HG03575 (cell line): ENCODE measurements around the gene WRAP73.
"Not testable (repeated sequence)": the region's sequence is repeated elsewhere in the genome, so short reads cannot be mapped to it uniquely, and the experiment has no call there.

Source experiments
- ATAC-seq: cut with Tn5 transposase; IDR thresholded peaks from one replicate; pipeline ENCODE4 v1.9.1; 2021; ENCODE audit not compliant: unreplicated experiment, insufficient number of reproducible peaks, low FRiP score; ENCODE audit errors: extremely low read depth

The WRAP73 gene

DNA sequence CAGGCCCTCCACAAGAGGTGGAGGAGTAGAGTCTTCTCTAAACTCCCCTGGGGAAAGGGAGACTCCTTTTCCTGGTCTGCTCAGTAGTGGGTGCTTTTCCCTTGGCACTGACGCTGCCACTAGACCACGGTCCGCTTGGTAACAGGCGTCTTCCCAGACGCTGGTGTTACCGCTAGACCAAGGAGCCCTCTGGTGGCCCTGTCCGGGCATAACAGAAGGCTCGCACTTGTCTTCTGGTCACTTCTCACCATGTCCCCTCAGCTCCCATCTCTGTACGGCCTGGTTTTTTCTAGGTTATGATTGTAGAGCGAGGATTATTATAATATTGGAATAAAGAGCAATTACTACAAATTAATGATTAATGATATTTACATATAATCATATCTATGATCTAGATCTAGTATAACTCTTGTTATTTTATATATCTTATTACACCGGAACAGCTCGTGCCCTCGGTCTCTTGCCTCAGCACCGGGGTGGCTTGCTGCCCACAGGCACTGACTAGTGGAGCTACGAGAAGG lies 28.7 kb downstream of the WRAP73 start:
- not testable (repeated sequence) for ATAC-seq

DNA sequence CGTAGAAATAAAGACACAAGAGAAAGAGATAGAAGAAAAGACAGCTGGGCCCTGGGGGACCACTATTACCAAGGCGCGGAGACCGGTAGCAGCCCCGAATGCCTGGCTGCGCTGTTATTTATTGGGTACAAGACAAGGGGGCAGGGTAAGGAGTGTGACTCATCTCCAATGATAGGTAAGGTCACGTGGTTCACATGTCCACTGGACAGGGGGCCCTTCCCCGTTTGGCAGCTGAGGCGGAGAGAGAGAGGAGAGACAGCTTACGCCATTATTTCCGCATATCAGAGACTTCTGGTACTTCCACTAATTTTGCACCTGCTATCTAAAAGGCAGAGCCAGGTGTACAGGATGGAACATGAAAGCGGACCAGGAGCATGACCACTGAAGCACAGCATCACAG lies 29.2 kb downstream of the WRAP73 start:
- no peak for ATAC-seq

DNA sequence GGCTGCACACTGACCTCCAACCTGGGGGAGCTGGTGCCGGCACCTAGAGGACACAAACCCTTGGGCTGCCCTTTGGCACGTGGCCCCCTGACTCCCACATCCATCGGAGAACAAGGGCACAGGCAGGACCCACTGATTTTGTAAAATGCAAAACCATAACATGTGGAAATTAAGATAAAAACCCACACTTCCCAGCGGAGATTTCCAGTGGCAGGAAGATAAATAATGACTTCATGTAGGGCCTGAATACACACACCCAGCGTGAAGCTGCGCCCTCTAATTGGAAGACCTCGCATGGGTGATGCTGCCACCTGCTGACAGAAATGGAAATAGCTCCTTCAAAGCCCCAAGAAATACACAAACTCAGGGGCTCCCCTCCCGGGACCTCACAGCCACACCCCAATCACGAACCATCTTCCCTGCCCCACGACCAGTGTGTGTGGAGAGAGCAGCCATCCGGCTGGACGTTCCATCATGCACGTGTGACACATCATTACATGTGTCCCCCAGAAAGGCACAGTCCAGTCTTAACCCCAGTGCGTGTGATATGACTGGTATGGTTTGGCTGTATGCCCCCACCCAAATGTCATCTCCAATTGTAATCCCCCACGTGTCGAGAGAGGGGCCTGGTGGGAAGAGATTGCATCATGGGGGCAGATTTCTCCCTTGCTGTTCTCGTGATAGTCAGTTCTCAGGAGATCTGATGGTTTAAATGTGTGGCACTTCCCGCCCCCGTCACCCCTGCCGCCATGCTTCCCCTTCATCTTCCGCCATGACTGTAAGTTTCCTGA lies 30.8 kb downstream of the WRAP73 start:
- no peak for ATAC-seq

DNA sequence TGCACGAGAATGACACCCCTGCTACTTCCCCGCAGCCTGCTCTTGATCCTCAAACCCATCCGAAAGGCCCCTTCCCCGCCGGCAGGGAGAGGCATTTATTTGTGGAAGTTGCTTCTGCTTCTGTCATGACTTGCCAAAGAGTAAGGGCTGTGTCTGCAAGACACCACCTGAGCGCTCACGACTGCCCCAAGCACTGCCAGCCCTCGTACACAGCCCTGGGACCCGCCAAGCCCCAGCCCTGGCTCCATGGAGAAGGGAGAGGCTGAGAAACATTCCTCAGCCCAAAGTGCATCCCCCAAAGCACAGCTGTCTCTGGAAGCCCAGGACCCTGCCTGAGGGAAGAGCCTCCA lies 31.4 kb downstream of the WRAP73 start:
- ATAC-seq, result no peak

DNA sequence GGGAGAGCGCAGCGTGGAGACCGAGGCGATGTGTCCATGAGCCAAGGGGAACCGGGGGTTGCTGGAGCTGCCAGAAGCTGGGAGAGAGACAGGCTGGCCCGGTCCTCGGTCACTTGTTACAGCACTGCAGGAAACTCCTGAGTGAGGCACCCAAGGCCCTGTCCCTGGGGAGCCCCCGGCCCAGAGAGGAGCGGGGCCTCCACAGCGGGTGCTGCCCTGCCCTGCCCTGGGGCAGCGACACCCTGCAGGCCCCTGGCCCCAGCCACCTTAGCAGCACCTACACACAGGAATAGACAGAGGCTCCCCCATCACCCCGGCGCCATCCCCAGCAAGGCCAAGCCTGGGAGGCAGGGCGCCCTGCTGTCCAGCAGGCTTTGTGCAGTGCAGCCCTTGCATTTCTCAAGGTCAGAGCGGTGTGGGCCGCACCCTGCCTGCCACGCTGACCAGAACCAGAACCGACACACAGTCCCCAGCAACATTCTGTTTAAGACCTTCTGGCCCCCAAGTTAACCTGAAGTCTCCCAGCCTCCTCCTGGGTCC lies 32.0 kb downstream of the WRAP73 start:
- ATAC-seq, result no peak

DNA sequence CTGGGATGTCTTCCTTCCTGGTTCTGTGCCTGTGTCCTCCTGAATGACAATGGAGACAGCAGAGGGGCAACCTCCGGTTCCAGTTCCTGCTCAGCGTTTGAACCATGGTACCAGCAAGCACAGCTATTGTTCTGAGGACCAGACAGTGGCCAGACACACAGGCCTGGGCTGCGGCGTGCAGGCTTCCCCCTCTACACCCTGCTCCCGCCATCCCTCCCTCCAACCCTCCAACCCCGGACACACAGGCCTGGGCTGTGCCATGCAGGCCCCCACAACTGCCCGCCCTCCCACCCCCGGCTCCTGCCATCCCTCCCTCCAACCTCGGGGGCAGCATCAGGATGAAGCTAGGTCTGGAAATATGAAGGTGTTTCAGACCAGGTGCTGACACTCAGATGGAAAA lies 33.0 kb downstream of the WRAP73 start:
- ATAC-seq, result no peak

DNA sequence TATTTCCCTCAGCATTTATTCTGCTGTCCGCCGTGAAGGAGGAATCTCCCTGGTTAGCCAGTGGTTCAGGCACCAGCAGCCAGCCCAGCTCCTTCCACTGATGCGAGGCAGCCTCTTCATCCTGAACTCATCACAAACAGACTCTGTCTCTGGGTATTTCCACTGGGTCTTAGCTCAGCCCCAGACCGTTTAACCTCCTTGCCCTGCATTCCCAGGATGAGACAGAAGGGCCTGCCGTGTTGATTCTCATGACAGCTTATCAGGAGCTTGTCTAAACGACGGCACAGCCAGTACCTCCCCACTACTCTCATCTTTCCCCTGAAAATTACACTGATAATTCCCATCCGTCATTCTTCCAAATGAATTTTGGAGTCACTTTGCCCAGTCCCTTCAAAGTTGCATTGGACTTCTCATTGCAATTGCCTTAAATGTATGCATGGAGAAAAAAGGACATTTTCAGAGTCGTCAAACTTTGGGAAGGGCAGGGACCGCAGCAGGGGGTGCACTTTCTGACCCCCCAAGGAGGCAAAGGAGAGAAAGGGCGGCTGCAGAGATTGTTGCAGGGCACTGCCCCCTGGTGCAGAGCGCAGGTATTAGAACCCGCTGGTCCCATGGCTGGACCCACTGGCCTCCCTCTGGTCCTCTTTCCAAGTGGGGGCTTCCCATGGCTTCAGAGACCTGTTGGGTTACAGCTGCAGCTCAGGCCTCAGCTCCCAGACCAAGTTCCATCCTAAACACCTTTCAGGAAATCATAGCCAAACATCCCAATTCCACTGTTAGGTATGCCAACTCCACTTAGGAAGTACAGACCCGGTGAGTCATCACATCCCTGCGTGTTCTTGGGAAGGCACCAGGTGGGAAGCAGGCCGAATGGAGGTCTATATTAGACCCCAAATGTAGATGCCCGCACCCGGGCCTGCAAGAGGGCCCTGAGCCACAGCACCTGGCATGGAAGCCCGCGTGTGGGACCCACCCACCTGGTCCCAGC lies 34.9 kb downstream of the WRAP73 start:
- no peak for ATAC-seq

DNA sequence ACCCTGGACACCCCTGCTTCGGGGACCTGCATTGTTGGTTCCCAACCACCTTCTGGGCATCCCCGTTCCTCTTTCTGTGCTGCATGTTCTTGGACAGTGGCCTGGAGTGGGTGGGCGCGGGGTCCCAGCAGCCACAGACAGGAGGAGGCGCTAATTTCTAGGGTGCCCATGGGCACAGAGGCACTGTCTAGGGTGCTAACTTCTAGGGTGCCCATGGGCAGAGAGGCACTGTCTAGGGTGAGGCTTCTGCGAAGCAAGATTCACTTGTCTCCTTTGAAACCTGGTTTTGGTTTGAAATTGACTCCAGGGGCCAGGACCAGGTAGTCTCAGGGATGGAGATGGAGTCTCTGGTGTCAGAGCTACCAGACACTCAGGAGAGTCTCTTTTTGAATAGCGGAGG lies 37.8 kb downstream of the WRAP73 start:
- ATAC-seq, result no peak

DNA sequence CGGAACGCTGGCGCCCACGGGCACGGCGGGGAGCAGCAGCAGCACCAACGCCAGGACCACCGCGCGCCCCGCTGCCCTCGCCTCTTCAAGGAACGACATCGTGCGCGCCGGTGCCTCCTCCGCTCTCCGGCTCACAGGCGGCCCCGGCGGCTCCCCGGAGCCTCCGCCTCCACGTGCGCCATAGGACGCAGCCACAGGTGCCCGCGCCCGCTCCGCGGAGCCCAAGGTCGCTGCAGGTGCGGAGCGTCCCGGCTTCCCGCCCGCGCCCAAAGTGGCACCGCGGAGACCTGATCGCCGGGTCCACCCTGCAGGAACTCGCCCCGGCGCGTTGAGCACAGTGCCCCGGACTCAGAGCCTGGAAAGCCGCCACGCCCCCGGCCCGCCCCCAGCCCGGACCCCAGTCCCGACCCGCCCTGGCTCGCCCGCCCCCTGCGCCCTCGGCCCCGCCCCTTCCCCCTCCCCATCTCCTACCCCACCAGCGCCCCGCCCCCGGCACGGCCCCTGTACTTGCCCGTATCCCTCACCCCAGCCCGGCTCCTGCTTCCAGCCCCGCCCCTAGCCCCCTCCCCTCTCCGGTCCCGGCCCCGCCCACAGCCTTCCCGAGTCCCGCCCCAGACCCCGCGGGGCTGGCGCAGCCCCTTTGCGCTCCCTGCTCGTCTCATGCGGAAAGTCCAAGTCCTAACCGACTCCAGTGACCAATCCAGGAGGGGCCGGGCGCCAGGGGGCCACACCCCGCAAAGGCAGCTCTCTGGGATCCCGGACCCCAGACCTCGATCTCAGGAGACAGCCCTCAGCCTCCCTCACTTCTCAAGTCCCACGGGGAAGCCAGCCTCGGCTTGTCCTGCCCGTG lies 38.5 kb downstream of the WRAP73 start, which contains the start of gene MEGF6:
Gene MEGF6, minus strand, starts transcription at position 339 of the 850 bp plus-strand sequence. Its CDS starts 240 bp downstream, at position 99.
- no peak for ATAC-seq

DNA sequence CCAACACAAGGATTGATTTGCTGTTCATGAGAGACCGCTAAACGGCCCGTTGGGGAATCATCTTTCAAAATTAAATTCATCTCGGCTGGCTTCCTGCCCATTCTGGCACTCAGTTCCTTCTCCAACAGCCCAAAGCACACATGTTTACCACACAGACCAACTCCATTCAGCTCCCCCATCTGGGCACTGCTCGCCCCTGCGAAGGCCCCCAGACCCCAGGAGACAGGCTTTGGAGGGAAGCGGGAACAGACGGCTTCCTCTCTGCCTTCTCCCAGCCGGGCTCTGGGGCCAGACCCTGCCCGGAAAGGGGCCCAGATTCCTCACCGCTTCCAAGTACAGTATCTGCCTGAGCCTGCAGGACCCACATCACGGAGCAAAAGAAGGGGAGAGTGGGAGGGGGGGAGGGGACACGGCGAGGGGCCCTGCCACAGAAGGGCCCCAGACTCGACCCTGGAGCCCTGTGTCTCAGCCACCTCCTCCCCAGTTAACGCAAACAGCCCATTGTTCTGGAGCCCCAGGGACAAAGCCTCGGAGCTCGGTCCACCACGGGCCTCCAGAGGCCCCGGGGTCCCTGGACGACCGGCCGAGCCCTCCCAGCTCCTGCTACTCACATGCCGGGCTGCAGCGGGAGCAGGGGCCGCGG lies 39.3 kb downstream of the WRAP73 start:
- ATAC-seq, result no peak

DNA sequence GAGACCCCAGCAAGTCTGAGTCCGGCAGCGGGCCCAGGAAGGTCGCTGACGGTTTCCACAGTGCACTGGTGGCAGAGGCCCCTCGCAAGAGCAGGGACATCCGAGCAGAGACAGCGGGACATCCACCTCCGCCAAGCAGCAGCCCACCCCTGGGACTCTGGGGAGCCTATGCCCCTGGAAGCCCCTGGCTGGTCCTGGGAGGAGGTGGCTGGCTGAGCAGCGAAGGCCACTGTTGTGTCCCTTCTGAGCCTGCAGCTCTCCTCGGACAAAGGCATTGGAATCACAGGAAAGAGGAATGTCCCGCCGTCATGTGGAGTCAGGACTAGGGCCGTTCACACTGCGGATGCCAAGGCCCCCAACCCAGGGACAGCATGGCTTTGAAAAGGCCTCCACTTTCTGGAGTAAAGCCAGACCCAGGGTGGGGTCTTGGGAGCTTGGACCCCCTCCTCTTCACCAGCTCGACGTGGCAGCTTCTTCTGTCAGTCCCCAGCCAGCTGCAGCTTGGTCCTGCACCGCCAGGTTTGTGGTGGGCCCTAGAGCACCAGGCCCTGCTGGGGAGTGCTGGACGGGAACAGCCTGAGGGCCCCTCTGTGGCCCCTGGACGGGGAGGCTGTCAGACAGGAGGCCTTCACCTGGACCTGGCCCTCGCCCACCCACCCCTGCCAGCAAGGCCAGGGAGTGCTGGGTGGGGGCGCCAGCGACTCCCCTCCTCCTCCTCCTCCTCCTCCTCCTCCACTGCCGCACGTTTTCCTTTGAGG lies 40.0 kb downstream of the WRAP73 start:
- no peak for ATAC-seq

DNA sequence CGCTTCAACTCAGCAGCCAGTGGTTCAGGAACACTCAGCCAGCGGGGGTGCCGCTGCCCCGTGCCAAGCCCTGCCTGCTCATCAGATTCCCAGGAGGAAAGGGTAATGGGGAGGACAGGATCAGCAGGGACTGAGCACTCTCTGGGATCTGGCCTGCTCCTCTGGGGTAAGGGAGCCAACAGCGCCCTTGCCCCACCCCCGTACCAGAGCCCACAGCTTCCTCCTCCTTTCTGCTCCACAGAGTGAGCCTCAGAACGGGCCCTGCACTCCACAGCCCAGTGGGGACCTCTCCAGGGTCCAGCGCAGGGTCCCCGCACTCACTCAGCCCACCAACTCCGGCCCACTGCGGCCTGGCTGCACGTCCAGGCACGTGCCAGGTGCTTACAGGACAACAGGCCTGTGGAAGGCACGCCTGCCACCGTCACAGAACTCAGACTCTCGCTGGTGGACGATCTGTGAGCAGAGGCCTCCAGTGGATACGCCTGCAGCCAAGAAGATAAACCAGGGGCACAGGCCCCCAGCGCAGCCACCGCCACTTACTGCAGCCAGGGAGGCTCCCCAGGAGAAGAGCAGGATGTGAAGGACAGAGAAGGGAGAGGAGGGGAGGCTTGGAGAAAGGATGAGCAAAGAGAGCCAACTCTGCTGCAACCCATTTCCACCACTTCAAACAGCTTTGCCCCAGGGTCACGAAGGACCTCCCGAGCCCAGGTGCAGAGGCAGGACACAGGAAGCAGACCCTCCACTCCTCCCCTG lies 40.7 kb downstream of the WRAP73 start:
- no peak for ATAC-seq

DNA sequence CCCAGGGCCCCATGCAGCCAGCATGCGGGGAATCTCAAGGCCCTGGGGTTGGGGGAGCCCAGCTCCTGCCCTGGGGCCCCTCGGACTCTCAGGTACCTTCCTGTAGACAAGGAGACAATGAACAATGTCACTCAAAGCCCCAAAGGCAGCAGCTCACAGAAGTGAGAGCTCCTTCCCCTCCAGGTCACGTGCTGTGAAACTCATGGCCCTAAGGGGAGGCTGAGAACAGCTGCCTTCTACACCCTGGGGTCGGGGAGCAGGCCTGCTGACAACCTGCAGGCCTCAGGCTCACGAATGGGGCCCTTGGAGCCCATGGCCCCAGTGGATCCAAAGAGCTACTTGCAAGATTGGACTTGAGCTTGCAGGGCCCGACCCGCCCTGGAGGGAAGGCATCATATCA lies 41.7 kb downstream of the WRAP73 start:
- no peak for ATAC-seq

DNA sequence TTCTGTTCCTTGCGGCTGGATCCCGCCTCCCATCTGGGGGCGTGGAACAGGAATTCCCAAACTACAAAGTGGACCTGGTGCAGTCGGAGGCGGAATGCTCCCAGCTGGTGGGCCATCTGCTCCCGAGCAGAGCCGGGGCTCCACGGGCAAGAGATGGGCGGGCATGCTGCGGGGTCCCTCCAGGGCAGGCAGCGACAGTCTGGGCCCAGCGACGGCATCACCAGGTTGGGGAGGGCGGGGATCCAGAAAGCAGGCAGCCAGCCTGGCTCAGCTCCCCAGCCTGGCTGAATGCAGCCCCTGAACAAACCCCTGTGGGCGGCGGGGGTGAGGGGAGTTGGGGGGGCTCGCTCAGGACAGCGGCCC lies 42.2 kb downstream of the WRAP73 start:
- no peak for ATAC-seq

DNA sequence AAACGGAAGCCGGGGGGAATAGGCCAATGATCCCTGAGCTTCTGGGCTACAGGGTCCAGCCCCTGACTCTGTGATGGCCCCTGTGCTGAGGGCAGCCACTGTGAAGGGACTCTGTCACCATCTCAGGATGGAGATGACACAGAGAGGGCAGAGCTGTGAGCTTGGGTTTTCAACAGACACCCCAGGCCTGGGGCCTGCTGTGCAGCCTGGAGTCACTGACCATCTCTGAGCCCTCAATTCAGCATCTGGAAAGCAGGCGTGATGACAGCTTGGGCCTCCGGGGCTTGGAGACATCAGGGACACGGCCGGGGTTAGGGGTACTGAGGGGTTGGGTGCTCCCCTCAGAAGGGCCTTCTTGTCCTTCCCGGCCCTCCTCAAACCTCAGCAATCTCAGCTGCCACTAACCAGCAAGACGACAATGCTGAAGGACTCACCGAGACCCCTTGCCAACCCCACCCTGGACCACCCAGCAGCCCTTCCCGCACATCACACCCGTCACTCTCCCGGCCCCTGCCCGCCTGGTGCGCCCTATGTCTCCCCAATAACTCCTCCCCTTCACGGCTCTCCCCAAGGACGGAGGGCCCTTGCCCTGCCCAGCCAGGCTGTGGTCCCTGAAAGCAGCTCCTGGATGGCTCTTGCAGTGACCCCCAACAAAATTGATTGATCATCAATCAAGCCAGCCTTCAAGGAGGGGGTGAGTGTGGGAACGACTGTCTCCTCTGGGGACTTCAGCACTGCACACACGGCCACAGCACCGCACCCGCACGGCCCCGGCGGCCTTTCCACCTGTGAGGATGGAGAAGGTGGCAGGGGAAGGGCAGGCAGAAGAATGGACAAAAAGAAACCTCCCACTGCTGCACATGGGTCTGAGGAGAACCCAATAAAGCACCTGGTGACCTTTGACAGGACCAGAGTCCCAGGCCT lies 42.9 kb downstream of the WRAP73 start:
- ATAC-seq, result no peak
